Stimulated activated CD4-positive, alpha-beta T cell treated with anti-CD3 and anti-CD28 coated beads, TNF-alpha, amount 100 ng/mL, for 48 hours (primary cell): Measurements from ENCODE around the gene GNMT.
"Not testable (repeated sequence)": the region's sequence is repeated elsewhere in the genome, so short reads cannot be mapped to it uniquely, and the experiment has no call there.

ENCODE experiments used
- DNase-seq, 3 donors: peaks; one replicate each; pipeline ENCODE4 v3.0.0-alpha.2; 2020; ENCODE audit warnings: low read depth in 3 of 3

GNMT gene

GRCh38 chr6:42941356-42941755, 19.2 kb upstream of the GNMT start:
- not testable (repeated sequence) for DNase-seq

- DNase-seq, result no peak
Measured at GRCh38 chr6:42942444-42942843, 18.1 kb upstream of the GNMT start.

- no peak for DNase-seq
Measured at GRCh38 chr6:42947950-42948349, 12.6 kb upstream of the GNMT start.

- DNase-seq, result no peak
Measured at GRCh38 chr6:42952389-42952788, 8.2 kb upstream of the GNMT start.

- DNase-seq, result not testable (repeated sequence)
Measured at GRCh38 chr6:42954405-42954804, 6.1 kb upstream of the GNMT start.

- DNase-seq, result no peak
Measured at GRCh38 chr6:42958125-42958524, 2.4 kb upstream of the GNMT start.

GRCh38 chr6:42959917-42960242, 674 bp upstream of the GNMT start:
- no peak for DNase-seq

- no peak for DNase-seq
Measured at GRCh38 chr6:42961020-42961470, 491 bp downstream of the GNMT start.

GRCh38 chr6:42962096-42962495, 1.5 kb downstream of the GNMT start:
- no peak for DNase-seq

- no peak for DNase-seq
Measured at GRCh38 chr6:42962502-42963178, 2.1 kb downstream of the GNMT start.

- DNase-seq, result no peak
Measured at GRCh38 chr6:42963179-42963854, 2.8 kb downstream of the GNMT start.

- no peak for DNase-seq
Measured at GRCh38 chr6:42963855-42964605, 3.5 kb downstream of the GNMT start.

- no peak for DNase-seq
Measured at GRCh38 chr6:42966571-42966970, 6.0 kb downstream of the GNMT start.

- no peak for DNase-seq
Measured at GRCh38 chr6:42967228-42967627, 6.7 kb downstream of the GNMT start.

GRCh38 chr6:42968126-42968701, 7.7 kb downstream of the GNMT start:
- no peak for DNase-seq

- DNase-seq, result no peak
Measured at GRCh38 chr6:42968783-42969182, 8.2 kb downstream of the GNMT start.

- no peak for DNase-seq
Measured at GRCh38 chr6:42969431-42969830, 8.9 kb downstream of the GNMT start.

- DNase-seq, result no peak
Measured at GRCh38 chr6:42969934-42970333, 9.4 kb downstream of the GNMT start.

- no peak for DNase-seq
Measured at GRCh38 chr6:42970871-42971612, 10.5 kb downstream of the GNMT start.

GRCh38 chr6:42971746-42972327, 11.3 kb downstream of the GNMT start:
- no peak for DNase-seq

GRCh38 chr6:42973926-42974325, 13.4 kb downstream of the GNMT start:
- DNase-seq, result no peak
